Measurements from ENCODE around the gene ARSI.

The ARSI gene

GRCh38 chr5:150328515-150328914 lies 25.8 kb upstream of the ARSI start:
- no peak for DNase-seq (ENCODE audit: low read depth in 1 of 2, low spot score in 1 of 2)
- TF ChIP-seq SPI1 (IDR thresholded peaks at IDR 0.05; ENCODE audit: borderline replicate concordance, low read depth) (no peak), POLR2AphosphoS5 (IDR thresholded peaks at IDR 0.05; ENCODE audit: low read depth) (no peak), GABPA (IDR thresholded peaks at IDR 0.05; ENCODE audit: low read depth) (no peak), CTCF (IDR thresholded peaks at IDR 0.05; ENCODE audit: insufficient read depth, low read length) (no peak), REST (IDR thresholded peaks at IDR 0.05; ENCODE audit: insufficient replicate concordance, low read depth) (no peak)
- Histone ChIP-seq H3K27ac (replicated peaks) (no peak overlapping the region), H3K4me3 (replicated peaks; ENCODE audit: insufficient read depth, low read length) (no peak overlapping the region), H3K27me3 (ENCODE audit: insufficient read depth, poor library complexity, severe bottlenecking) (no peaks in the 10 kb centered on the region)

- TF ChIP-seq POLR2AphosphoS5 (IDR thresholded peaks at IDR 0.05; ENCODE audit: low read depth) = no peak
- no peak for DNase-seq (ENCODE audit: low read depth in 1 of 2, low spot score in 1 of 2)
- Histone ChIP-seq H3K27ac (replicated peaks) (no peak overlapping the region), H3K27me3 (ENCODE audit: insufficient read depth, poor library complexity, severe bottlenecking) (no peaks in the 10 kb centered on the region), H3K4me3 (replicated peaks; ENCODE audit: insufficient read depth, low read length) (no peak overlapping the region)
Measured at GRCh38 chr5:150327139-150327538, 24.4 kb upstream of the ARSI start.

GRCh38 chr5:150326707-150327106 lies 24.0 kb upstream of the ARSI start:
- Histone ChIP-seq H3K27me3 (ENCODE audit: insufficient read depth, poor library complexity, severe bottlenecking) (no peaks in the 10 kb centered on the region), H3K27ac (replicated peaks) (no peak overlapping the region), H3K4me3 (replicated peaks; ENCODE audit: insufficient read depth, low read length) (no peak overlapping the region)
- no peak for DNase-seq (ENCODE audit: low read depth in 1 of 2, low spot score in 1 of 2)
- TF ChIP-seq POLR2AphosphoS5 (IDR thresholded peaks at IDR 0.05; ENCODE audit: low read depth) = no peak
- no peak for TF ChIP-seq SPI1 (IDR thresholded peaks at IDR 0.05; ENCODE audit: borderline replicate concordance, low read depth)
- TF ChIP-seq REST (IDR thresholded peaks at IDR 0.05; ENCODE audit: insufficient replicate concordance, low read depth) = no peak
- no peak for TF ChIP-seq GABPA (IDR thresholded peaks at IDR 0.05; ENCODE audit: low read depth)
- TF ChIP-seq CTCF (IDR thresholded peaks at IDR 0.05; ENCODE audit: insufficient read depth, low read length) = no peak

GRCh38 chr5:150325426-150325825 lies 22.7 kb upstream of the ARSI start:
- no peak for DNase-seq (ENCODE audit: low read depth in 1 of 2, low spot score in 1 of 2)
- TF ChIP-seq SPI1 (IDR thresholded peaks at IDR 0.05; ENCODE audit: borderline replicate concordance, low read depth) (no peak), CTCF (IDR thresholded peaks at IDR 0.05; ENCODE audit: insufficient read depth, low read length) (no peak), POLR2AphosphoS5 (IDR thresholded peaks at IDR 0.05; ENCODE audit: low read depth) (no peak), GABPA (IDR thresholded peaks at IDR 0.05; ENCODE audit: low read depth) (no peak), REST (IDR thresholded peaks at IDR 0.05; ENCODE audit: insufficient replicate concordance, low read depth) (no peak)
- Histone ChIP-seq H3K27me3 (ENCODE audit: insufficient read depth, poor library complexity, severe bottlenecking) (no peaks in the 10 kb centered on the region), H3K27ac (replicated peaks) (no peak overlapping the region), H3K4me3 (replicated peaks; ENCODE audit: insufficient read depth, low read length) (no peak overlapping the region)
